ENCODE data around the gene PLA1A.
A peak's percentile ranks its signal among the peaks of the same experiment; 100 is the strongest.

Gene PLA1A

GRCh38 chr3:119595639-119596334, 1.9 kb upstream of the PLA1A start:
- peak; percentile 80 for FAIRE-seq
- no peak for DNase-seq (ENCODE audit: insufficient read length)
- TF ChIP-seq TAF1 (IDR thresholded peaks at IDR 0.05; ENCODE audit: borderline replicate concordance, low read depth, low read length) (no peak), POLR2A (IDR thresholded peaks at IDR 0.05; ENCODE audit: low read depth, low read length) (no peak), POLR2AphosphoS5 (IDR thresholded peaks at IDR 0.05; ENCODE audit: low read depth, low read length) (no peak)

- TF ChIP-seq TAF1 (IDR thresholded peaks at IDR 0.05; ENCODE audit: borderline replicate concordance, low read depth, low read length) (no peak), POLR2A (IDR thresholded peaks at IDR 0.05; ENCODE audit: low read depth, low read length) (no peak), POLR2AphosphoS5 (IDR thresholded peaks at IDR 0.05; ENCODE audit: low read depth, low read length) (no peak)
- no peak for DNase-seq (ENCODE audit: insufficient read length)
- peak; percentile 80 for FAIRE-seq
Measured at GRCh38 chr3:119596398-119596797, 1.3 kb upstream of the PLA1A start.

GRCh38 chr3:119598410-119599098, 869 bp downstream of the PLA1A start:
- FAIRE-seq (peak; percentile 92), DNase-seq (ENCODE audit: insufficient read length) (no peak)
- TF ChIP-seq POLR2A (IDR thresholded peaks at IDR 0.05; ENCODE audit: low read depth, low read length), result 0 out of 2 replicates have a peak, but pooled peaks have one; percentile 17
- TF ChIP-seq POLR2AphosphoS5 (IDR thresholded peaks at IDR 0.05; ENCODE audit: low read depth, low read length), result no peak
- peak; percentile 15; the same call in 1 of the 2 replicates for TF ChIP-seq TAF1 (IDR thresholded peaks at IDR 0.05; ENCODE audit: borderline replicate concordance, low read depth, low read length)

GRCh38 chr3:119599558-119600174, 2.0 kb downstream of the PLA1A start:
- FAIRE-seq (peak; percentile 62), DNase-seq (ENCODE audit: insufficient read length) (no peak)

GRCh38 chr3:119600732-119601131, 3.0 kb downstream of the PLA1A start:
- peak; percentile 42 for DNase-seq (ENCODE audit: insufficient read length)
- TF ChIP-seq POLR2AphosphoS5 (IDR thresholded peaks at IDR 0.05; ENCODE audit: low read depth, low read length), result peak; percentile 65
- TF ChIP-seq POLR2A (IDR thresholded peaks at IDR 0.05; ENCODE audit: low read depth, low read length), result peak; percentile 30; the same call in 1 of the 2 replicates
- TF ChIP-seq TAF1 (IDR thresholded peaks at IDR 0.05; ENCODE audit: borderline replicate concordance, low read depth, low read length), result no peak
- peak; percentile 88 for FAIRE-seq

More at GRCh38 chr3:119599558-119600174, 2.0 kb downstream of the PLA1A start:
- TF ChIP-seq TAF1 (IDR thresholded peaks at IDR 0.05; ENCODE audit: borderline replicate concordance, low read depth, low read length) (no peak), POLR2A (IDR thresholded peaks at IDR 0.05; ENCODE audit: low read depth, low read length) (no peak), POLR2AphosphoS5 (IDR thresholded peaks at IDR 0.05; ENCODE audit: low read depth, low read length) (no peak)

- no peak for DNase-seq (ENCODE audit: insufficient read length)
- no peak for TF ChIP-seq TAF1 (IDR thresholded peaks at IDR 0.05; ENCODE audit: borderline replicate concordance, low read depth, low read length)
- no peak for TF ChIP-seq POLR2A (IDR thresholded peaks at IDR 0.05; ENCODE audit: low read depth, low read length)
- TF ChIP-seq POLR2AphosphoS5 (IDR thresholded peaks at IDR 0.05; ENCODE audit: low read depth, low read length), result no peak
- FAIRE-seq, result no peak
Measured at GRCh38 chr3:119601154-119601553, 3.5 kb downstream of the PLA1A start.

- FAIRE-seq, result peak; percentile 88
- no peak for DNase-seq (ENCODE audit: insufficient read length)
- no peak for TF ChIP-seq TAF1 (IDR thresholded peaks at IDR 0.05; ENCODE audit: borderline replicate concordance, low read depth, low read length)
- no peak for TF ChIP-seq POLR2AphosphoS5 (IDR thresholded peaks at IDR 0.05; ENCODE audit: low read depth, low read length)
- TF ChIP-seq POLR2A (IDR thresholded peaks at IDR 0.05; ENCODE audit: low read depth, low read length), result no peak
Measured at GRCh38 chr3:119602676-119603075, 5.0 kb downstream of the PLA1A start.

GRCh38 chr3:119604878-119605277, 7.2 kb downstream of the PLA1A start:
- DNase-seq (ENCODE audit: insufficient read length), result no peak
- FAIRE-seq, result no peak
- TF ChIP-seq POLR2AphosphoS5 (IDR thresholded peaks at IDR 0.05; ENCODE audit: low read depth, low read length) (no peak), POLR2A (IDR thresholded peaks at IDR 0.05; ENCODE audit: low read depth, low read length) (no peak), TAF1 (IDR thresholded peaks at IDR 0.05; ENCODE audit: borderline replicate concordance, low read depth, low read length) (no peak)

GRCh38 chr3:119608405-119609000, 10.8 kb downstream of the PLA1A start:
- FAIRE-seq, result no peak
- TF ChIP-seq POLR2AphosphoS5 (IDR thresholded peaks at IDR 0.05; ENCODE audit: low read depth, low read length) (no peak), TAF1 (IDR thresholded peaks at IDR 0.05; ENCODE audit: borderline replicate concordance, low read depth, low read length) (no peak)
- no peak for DNase-seq (ENCODE audit: insufficient read length)

- FAIRE-seq (no peak), DNase-seq (ENCODE audit: insufficient read length) (no peak)
- TF ChIP-seq POLR2A (IDR thresholded peaks at IDR 0.05; ENCODE audit: low read depth, low read length), result no peak
- no peak for TF ChIP-seq TAF1 (IDR thresholded peaks at IDR 0.05; ENCODE audit: borderline replicate concordance, low read depth, low read length)
- TF ChIP-seq POLR2AphosphoS5 (IDR thresholded peaks at IDR 0.05; ENCODE audit: low read depth, low read length), result no peak
Measured at GRCh38 chr3:119609301-119609700, 11.6 kb downstream of the PLA1A start.

GRCh38 chr3:119611664-119612063, 14.0 kb downstream of the PLA1A start:
- TF ChIP-seq POLR2A (IDR thresholded peaks at IDR 0.05; ENCODE audit: low read depth, low read length) (no peak), POLR2AphosphoS5 (IDR thresholded peaks at IDR 0.05; ENCODE audit: low read depth, low read length) (no peak), TAF1 (IDR thresholded peaks at IDR 0.05; ENCODE audit: borderline replicate concordance, low read depth, low read length) (no peak)
- DNase-seq (ENCODE audit: insufficient read length) (no peak), FAIRE-seq (peak; percentile 21)

Measured in GM12892 (cell line).